Measurements from ENCODE around the gene HLA-B. TPM values are rescaled to one million over a fixed set of nuclear protein-coding genes. Genes with fewer than 3 reads are reported as not detected.

HLA-B gene
- total RNA-seq, 2 donors from 2014 or later = 552 to 852 TPM

- Histone ChIP-seq H3K27ac (no peak overlapping the region), H3K4me3 (peak overlapping the region; percentile 70), H3K9me3 (no peaks in the 10 kb centered on the region), H3K27me3 (replicated peaks; ENCODE audit: insufficient read depth) (no peaks in the 10 kb centered on the region), H3K36me3 (no peaks in the 10 kb centered on the region), H3K4me1 (ENCODE audit: control insufficient read depth in 1 of 2, low read depth in 2 of 2) (peaks cover 9 to 11% of the 10 kb centered on the region in 2 donors)
- no peak for ATAC-seq (ENCODE audit: insufficient number of reproducible peaks, low FRiP score, low read depth)
- TF ChIP-seq CTCF (IDR thresholded peaks at IDR 0.05) = no peak
- no peak for DNase-seq (ENCODE audit: low spot score)
Measured at GRCh38 chr6:31308845-31309175, 48.2 kb downstream of the HLA-B start.

GRCh38 chr6:31308050-31308844 lies 48.7 kb downstream of the HLA-B start:
- ATAC-seq (ENCODE audit: insufficient number of reproducible peaks, low FRiP score, low read depth) (no peak), DNase-seq (ENCODE audit: low spot score) (no peak)
- H3K4me1 ChIP-seq (ENCODE audit: control insufficient read depth in 1 of 2, low read depth in 2 of 2) = peaks cover 9 to 11% of the 10 kb centered on the region in 2 donors
- H3K36me3 ChIP-seq = no peaks in the 10 kb centered on the region
- H3K27me3 ChIP-seq (replicated peaks; ENCODE audit: insufficient read depth) = no peaks in the 10 kb centered on the region
- H3K9me3 ChIP-seq = no peaks in the 10 kb centered on the region
- no peak for TF ChIP-seq CTCF (IDR thresholded peaks at IDR 0.05)
- no peak overlapping the region for H3K27ac ChIP-seq
- H3K4me3 ChIP-seq = peak overlapping the region; percentile 70

- Histone ChIP-seq H3K36me3 (no peaks in the 10 kb centered on the region), H3K27me3 (replicated peaks; ENCODE audit: insufficient read depth) (no peaks in the 10 kb centered on the region), H3K27ac (no peak overlapping the region), H3K4me1 (ENCODE audit: control insufficient read depth in 1 of 2, low read depth in 2 of 2) (peaks cover 9 to 11% of the 10 kb centered on the region in 2 donors), H3K4me3 (peak overlapping the region; percentile 70), H3K9me3 (no peaks in the 10 kb centered on the region)
- ATAC-seq (ENCODE audit: insufficient number of reproducible peaks, low FRiP score, low read depth) (no peak), DNase-seq (ENCODE audit: low spot score) (no peak)
- TF ChIP-seq CTCF (IDR thresholded peaks at IDR 0.05) = no peak
Measured at GRCh38 chr6:31307669-31308049, 49.3 kb downstream of the HLA-B start.

- no peak for TF ChIP-seq CTCF (IDR thresholded peaks at IDR 0.05)
- peaks cover 9 to 11% of the 10 kb centered on the region in 2 donors for H3K4me1 ChIP-seq (ENCODE audit: control insufficient read depth in 1 of 2, low read depth in 2 of 2)
- H3K27me3 ChIP-seq (replicated peaks; ENCODE audit: insufficient read depth) = no peaks in the 10 kb centered on the region
- H3K36me3 ChIP-seq = no peaks in the 10 kb centered on the region
- no peak overlapping the region for H3K27ac ChIP-seq
- no peak for DNase-seq (ENCODE audit: low spot score)
- H3K9me3 ChIP-seq = no peaks in the 10 kb centered on the region
- no peak for ATAC-seq (ENCODE audit: insufficient number of reproducible peaks, low FRiP score, low read depth)
- no peak overlapping the region for H3K4me3 ChIP-seq
Measured at GRCh38 chr6:31305703-31306219, 51.2 kb downstream of the HLA-B start.

- DNase-seq (ENCODE audit: low spot score) (no peak), ATAC-seq (ENCODE audit: insufficient number of reproducible peaks, low FRiP score, low read depth) (no peak)
- Histone ChIP-seq H3K9me3 (no peaks in the 10 kb centered on the region), H3K36me3 (no peaks in the 10 kb centered on the region), H3K27me3 (replicated peaks; ENCODE audit: insufficient read depth) (no peaks in the 10 kb centered on the region), H3K4me3 (no peak overlapping the region), H3K27ac (no peak overlapping the region), H3K4me1 (ENCODE audit: control insufficient read depth in 1 of 2, low read depth in 2 of 2) (peaks cover 9 to 11% of the 10 kb centered on the region in 2 donors)
- TF ChIP-seq CTCF (IDR thresholded peaks at IDR 0.05) = no peak
Measured at GRCh38 chr6:31304683-31305082, 52.3 kb downstream of the HLA-B start.

Other genes with a start within 250 kb of the HLA-B start
- not detected for gene C6orf15, start 244.6 kb downstream of the HLA-B start, total RNA-seq
- gene PSORS1C1, start 242.4 kb downstream of the HLA-B start, total RNA-seq = 1 to 10 TPM; 3.7 to 6.8 TPM
- gene CDSN, start 236.7 kb downstream of the HLA-B start, total RNA-seq = 1 to 10 TPM in 1 of 2 donors, under 1 TPM in 1; 0.28 to 1.6 TPM
- gene PSORS1C2, start 218.1 kb downstream of the HLA-B start, total RNA-seq = not detected
- gene CCHCR1, start 199.4 kb downstream of the HLA-B start, total RNA-seq = 10 to 100 TPM; 11.1 to 31.6 TPM
- gene TCF19, start 198.6 kb downstream of the HLA-B start, total RNA-seq = 10 to 100 TPM in 1 of 2 donors, 1 to 10 TPM in 1; 1.6 to 15.7 TPM
- gene POU5F1, start 186.5 kb downstream of the HLA-B start, total RNA-seq = 10 to 100 TPM in 1 of 2 donors, 1 to 10 TPM in 1; 4.0 to 12.9 TPM
- 100 to 1,000 TPM; 321 to 782 TPM for gene HLA-C, start 85.1 kb downstream of the HLA-B start, total RNA-seq
- gene MICA, start 46.4 kb upstream of the HLA-B start, total RNA-seq = 10 to 100 TPM; 15.0 to 16.4 TPM
- gene MICB, start 141.0 kb upstream of the HLA-B start, total RNA-seq = 1 to 10 TPM; 4.1 to 6.6 TPM
- gene MCCD1, start 171.8 kb upstream of the HLA-B start, total RNA-seq = not detected
- gene DDX39B, start 184.8 kb upstream of the HLA-B start, total RNA-seq = 100 to 1,000 TPM; 198 to 217 TPM
- gene ATP6V1G2, start 189.4 kb upstream of the HLA-B start, total RNA-seq = under 1 TPM; 0.78 to 0.95 TPM
- gene NFKBIL1, start 190.4 kb upstream of the HLA-B start, total RNA-seq = 10 to 100 TPM; 23.8 to 24.2 TPM
- gene LTA, start 215.1 kb upstream of the HLA-B start, total RNA-seq = not detected
- gene TNF, start 218.4 kb upstream of the HLA-B start, total RNA-seq = 1 to 10 TPM in 1 of 2 donors, under 1 TPM in 1; 0.71 to 3.2 TPM
- not detected for gene LTB, start 225.2 kb upstream of the HLA-B start, total RNA-seq
- 10 to 100 TPM in 1 of 2 donors, 1 to 10 TPM in 1; 4.9 to 37.9 TPM for gene LST1, start 229.1 kb upstream of the HLA-B start, total RNA-seq
- gene NCR3, start 235.8 kb upstream of the HLA-B start, total RNA-seq = not detected

Data from thoracic aorta (tissue), 2 donors.